GM21367 (cell line): Measurements from ENCODE around the gene TBC1D3G.
"Not testable (repeated sequence)": the region's sequence is repeated elsewhere in the genome, so short reads cannot be mapped to it uniquely, and the experiment has no call there.

Source experiments
- ATAC-seq: cut with Tn5 transposase; IDR thresholded peaks from one replicate; pipeline ENCODE4 v1.9.1; 2021; ENCODE audit not compliant: unreplicated experiment

TBC1D3G gene

DNA sequence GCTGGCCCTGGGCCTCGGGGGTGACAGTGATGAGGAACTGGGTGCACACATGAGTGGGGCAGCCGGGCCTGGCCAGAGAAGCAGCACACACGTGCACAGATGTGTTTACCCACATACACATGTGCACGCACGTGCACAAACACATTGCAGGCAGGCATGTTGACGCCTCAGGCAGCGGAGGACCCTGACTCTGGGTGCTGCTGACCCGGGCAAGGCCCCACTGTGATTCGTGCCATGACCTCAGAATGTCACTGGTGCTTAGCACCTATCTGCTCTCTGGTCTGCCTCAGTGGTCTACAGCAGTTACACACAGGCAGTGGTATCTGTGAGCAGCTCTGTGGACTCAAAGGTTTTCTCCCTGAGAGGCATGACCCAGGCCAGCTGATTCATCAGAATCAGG, at the start of gene TBC1D3G:
Gene TBC1D3G (plus strand): TSS at position 301 of the 400 bp plus-strand sequence. CDS start 1,528 bp downstream, outside the sequence.
- ATAC-seq, result not testable (repeated sequence)

DNA sequence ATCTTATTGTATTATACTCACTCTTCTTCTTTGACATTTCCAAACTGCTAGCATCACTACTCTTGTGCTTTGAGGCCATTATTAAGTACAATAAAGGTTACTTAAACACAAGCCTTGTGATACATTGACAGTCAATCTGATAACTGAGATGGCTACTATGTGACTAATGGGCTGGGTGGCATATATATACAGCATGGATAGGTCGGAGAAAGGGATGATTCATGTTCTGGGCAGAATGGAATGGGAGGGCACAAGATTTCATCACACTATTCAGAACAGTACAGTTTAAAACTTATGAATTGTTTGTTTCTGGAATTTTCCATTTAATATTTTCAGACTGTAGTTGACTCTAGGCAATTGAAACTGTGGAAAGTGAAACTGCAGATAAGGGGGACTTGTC, 40.4 kb upstream of the TBC1D3G start:
- ATAC-seq, result not testable (repeated sequence)

DNA sequence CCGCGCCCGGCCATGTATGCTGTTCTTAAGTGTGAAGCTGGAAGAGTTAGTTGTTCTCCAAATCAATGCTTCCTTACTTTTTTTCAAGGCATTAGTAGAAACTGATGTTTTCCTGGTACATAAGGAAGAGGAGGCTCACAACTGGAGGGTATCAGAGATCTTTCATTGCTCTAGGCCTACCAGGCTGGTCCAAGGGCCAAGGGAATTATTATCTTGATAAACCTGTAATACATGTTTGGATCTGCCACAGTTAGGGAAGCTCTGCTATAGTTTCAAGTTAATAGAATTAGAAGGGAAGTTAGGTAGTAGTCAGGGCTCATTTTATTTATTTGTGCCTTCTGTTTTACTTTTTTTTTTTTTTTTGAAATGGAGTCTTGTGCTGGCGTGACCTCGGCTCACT, 39.5 kb upstream of the TBC1D3G start:
- ATAC-seq, result not testable (repeated sequence)

DNA sequence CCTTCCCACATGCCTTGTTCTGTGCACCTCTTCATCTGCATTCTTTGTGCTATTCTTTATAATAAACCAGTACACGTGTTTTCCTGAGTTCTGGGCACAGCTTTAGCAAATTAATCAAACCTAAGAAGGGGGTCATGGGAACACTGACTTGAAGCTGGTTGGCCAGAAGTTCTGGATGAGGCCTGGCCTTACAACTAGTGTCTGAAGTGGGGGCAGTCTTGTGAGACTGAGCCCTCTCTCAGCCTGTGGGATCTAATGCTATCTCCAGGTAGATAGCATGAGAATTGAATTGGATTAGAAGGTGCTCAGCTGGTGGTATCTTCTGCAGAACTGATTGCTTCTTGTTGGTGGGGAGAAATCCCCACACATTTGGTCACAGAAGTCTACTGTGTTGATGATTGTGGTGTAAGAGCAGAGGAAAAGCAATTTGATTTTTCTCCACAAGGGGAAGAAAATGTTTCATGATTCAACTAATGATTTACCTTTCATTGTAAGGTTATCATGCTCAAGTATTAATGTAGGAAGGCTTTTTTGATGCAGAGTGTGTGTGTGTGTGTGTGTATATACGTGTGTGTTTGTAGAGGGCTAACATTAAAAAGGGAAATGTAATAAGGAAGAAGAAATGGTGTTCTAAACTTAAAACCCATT, 33.6 kb upstream of the TBC1D3G start:
- not testable (repeated sequence) for ATAC-seq

DNA sequence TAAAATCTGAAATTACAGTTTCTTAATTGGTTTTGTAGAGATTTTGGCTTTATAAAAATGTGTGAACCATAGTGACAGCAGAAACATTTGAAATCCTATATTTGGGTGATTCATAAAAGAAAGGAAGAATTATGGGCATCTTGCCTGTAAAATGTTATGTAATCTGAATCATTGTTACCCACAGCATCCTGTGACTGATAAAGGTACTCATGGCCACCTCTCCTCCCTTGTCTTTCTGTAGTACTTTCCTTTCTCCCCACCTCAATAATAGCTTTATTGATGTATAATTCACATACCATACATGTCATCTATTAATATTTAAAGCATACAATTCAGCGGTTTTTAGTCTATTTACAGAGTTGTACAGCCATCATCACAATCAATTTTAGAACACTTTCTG, 28.5 kb upstream of the TBC1D3G start:
- ATAC-seq, result not testable (repeated sequence)

DNA sequence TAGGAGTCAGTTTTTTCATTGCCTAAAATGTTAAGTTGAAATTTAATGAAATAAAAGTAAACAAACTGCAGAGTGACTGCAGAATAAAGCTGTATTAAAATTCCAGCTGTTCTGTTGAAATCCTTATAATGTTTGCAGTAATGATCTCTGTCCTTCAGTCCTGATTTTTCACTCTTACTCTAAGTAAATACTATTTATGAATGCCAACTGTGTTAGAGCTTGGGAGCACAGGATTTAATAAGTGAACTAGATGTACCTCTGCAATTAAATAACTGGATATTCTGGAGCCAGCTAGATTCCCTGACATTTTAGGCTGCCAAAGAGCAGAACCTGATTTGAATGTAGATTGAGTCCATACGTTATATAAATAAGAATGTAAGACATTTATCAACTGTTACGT, 7.9 kb upstream of the TBC1D3G start:
- not testable (repeated sequence) for ATAC-seq

DNA sequence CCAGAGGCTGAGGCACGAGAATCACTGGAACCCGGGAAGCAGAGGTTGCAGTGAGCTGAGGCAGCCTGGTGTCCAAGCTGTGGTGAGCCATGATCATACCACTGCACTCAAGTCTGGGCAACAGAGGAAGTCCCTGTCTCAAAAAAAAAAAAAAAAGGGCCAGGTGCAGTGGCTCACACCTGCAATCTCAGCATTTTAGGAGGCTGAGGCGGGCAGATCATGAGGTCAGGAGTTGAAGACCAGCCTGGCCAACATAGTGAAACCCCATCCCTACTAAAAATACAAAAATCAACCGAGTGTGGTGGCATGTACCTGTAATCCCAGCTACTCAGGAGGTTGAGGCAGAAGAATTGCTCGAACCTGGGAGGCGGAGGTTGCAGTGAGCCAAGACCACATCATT, 38.8 kb downstream of the TBC1D3G start:
- ATAC-seq, result not testable (repeated sequence)

DNA sequence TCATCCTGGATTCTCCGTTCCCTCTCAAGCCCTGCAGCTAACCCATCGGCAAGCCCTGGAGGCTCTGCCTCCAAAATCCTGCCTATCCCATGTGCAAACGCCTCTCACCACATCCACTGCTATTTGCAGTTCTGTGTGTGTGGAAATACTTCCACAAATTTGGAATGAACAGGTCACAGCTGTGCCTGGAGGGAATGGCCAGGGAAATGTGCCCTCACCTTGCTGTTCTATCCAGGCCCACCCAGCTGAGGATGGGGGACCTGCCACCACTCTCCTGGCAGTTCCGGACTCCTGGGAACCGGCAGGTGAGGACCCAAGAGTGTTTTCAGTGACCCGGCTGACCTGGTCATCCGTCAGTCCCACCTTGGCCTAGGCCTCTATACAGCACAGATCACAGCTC, 52.3 kb downstream of the TBC1D3G start:
- ATAC-seq, result not testable (repeated sequence)
